KOPT-K1 (cell line): ENCODE measurements around the gene TAOK3.
"Not testable (repeated sequence)": the region's sequence is repeated elsewhere in the genome, so short reads cannot be mapped to it uniquely, and the experiment has no call there.

Experiments used
- H3K27ac ChIP-seq: fragments of 200-600 bp; sonication (generic); 2 replicates; pipeline ENCODE4 v1.5.1; 2016; ENCODE audit warnings: antibody characterized with exemption, mild to moderate bottlenecking, low read depth, low read length; ENCODE audit not compliant: poor library complexity, severe bottlenecking
- H3K36me3 ChIP-seq: fragments of 200-600 bp; sonication (generic); 2 replicates; pipeline ENCODE4 v1.5.1; 2017; ENCODE audit warnings: antibody characterized with exemption, mild to moderate bottlenecking, low read length, moderate library complexity; ENCODE audit not compliant: insufficient read depth
- H3K9me3 ChIP-seq: fragments of 200-600 bp; sonication (generic); 2 replicates; pipeline ENCODE4 v1.5.1; 2017; ENCODE audit warnings: antibody characterized with exemption, low read length, mild to moderate bottlenecking; ENCODE audit not compliant: insufficient read depth, poor library complexity, severe bottlenecking

TAOK3 gene

DNA sequence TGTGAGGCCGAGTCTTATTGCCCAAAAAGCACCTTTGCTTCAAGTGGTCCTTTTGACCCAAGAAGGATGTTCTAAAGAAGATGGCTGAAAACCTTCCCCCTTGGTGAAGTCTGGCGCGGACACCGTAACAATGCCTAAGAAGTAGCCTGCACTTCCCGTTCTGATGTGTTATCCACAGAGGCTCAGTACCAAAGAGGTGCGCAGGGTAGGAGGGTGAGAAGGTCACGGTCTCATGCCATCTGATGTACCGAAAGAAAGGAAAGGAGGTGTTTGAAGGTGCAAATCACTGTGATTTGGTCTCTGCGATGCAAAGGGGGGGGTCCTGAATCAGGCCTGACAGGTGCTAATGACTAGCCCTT lies 226.9 kb downstream of the TAOK3 start:
- Histone ChIP-seq H3K36me3 (peaks cover 98% of the 10 kb centered on the region), H3K27ac (no peak overlapping the region), H3K9me3 (no peaks in the 10 kb centered on the region)

DNA sequence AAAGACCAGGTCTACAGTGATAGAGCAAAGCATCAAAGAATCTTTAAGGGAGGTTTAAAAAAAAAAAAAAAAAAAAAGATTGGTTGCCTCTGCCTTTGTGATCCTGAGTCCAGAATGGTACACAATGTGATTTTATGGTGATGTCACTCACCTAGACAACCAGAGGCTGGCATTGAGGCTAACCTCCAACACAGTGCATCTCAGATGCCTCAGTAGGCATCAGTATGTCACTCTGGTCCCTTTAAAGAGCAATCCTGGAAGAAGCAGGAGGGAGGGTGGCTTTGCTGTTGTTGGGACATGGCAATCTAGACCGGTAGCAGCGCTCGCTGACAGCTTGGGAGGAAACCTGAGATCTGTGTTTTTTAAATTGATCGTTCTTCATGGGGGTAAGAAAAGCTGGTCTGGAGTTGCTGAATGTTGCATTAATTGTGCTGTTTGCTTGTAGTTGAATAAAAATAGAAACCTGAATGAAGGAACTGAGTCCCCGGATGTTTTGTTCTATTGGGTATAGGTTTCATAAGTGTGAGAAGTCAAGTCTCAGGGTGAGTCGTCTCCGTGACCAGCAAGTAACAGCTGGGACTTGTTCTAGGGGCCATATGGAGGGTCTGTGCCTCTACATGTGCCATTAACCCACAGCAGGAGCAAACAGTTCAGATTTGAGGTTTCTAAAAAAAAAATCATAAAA lies 227.5 kb downstream of the TAOK3 start:
- H3K9me3 ChIP-seq = no peaks in the 10 kb centered on the region
- peaks cover 99% of the 10 kb centered on the region for H3K36me3 ChIP-seq
- no peak overlapping the region for H3K27ac ChIP-seq

GRCh38 chr12:118144499-118144898 lies 228.2 kb downstream of the TAOK3 start:
- H3K9me3 ChIP-seq = no peaks in the 10 kb centered on the region
- no peak overlapping the region for H3K27ac ChIP-seq
- H3K36me3 ChIP-seq = peaks cover 99% of the 10 kb centered on the region

DNA sequence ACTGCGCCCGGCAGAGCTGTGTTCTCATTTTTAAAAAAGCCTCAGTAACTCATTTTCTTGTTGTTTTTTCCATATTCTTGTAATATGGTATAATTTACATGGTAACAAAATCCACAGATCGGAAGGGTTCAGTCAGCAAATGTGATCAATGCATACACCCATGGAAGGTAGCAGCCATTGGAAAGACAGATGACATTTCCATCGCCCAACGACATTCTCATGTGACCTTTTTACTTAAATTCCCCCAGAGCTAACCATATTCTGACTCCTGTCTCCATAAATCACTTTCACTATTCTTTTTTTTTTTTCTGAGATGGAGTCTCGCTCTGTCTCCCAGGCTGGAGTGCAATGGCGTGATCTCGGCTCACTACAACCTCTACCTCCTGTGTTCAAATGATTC lies 231.9 kb downstream of the TAOK3 start:
- H3K36me3 ChIP-seq = peaks cover 82% of the 10 kb centered on the region
- H3K27ac ChIP-seq = no peak overlapping the region
- no peaks in the 10 kb centered on the region for H3K9me3 ChIP-seq

- peaks cover 46% of the 10 kb centered on the region for H3K36me3 ChIP-seq
- H3K9me3 ChIP-seq = no peaks in the 10 kb centered on the region
- H3K27ac ChIP-seq = peak overlapping the region; percentile 69
Measured at GRCh38 chr12:118137148-118137678, 235.5 kb downstream of the TAOK3 start.

DNA sequence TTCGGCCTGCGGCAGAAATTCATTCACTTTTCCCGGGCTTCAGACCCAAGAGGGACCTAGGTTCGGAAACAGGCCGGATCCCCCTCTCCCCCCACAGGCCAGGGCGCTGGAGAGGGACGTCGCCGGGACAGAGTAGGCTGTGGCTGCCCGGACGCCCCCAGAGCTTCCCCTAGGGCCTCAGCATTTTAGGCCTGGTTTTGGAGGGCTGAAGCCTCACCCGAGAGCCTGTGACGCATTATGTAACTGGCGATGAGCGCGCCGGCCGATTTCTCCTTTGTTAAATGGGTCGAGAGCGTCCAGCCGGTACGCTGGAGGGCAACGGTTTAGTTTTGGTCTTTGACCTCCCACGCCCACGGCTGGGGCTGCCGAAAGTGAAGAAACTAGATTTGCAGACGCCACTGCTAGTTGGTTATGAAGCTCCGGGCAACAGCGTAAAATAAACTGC lies 236.1 kb downstream of the TAOK3 start:
- H3K27ac ChIP-seq = peak overlapping the region; percentile 69
- peaks cover 40% of the 10 kb centered on the region for H3K36me3 ChIP-seq
- no peaks in the 10 kb centered on the region for H3K9me3 ChIP-seq

DNA sequence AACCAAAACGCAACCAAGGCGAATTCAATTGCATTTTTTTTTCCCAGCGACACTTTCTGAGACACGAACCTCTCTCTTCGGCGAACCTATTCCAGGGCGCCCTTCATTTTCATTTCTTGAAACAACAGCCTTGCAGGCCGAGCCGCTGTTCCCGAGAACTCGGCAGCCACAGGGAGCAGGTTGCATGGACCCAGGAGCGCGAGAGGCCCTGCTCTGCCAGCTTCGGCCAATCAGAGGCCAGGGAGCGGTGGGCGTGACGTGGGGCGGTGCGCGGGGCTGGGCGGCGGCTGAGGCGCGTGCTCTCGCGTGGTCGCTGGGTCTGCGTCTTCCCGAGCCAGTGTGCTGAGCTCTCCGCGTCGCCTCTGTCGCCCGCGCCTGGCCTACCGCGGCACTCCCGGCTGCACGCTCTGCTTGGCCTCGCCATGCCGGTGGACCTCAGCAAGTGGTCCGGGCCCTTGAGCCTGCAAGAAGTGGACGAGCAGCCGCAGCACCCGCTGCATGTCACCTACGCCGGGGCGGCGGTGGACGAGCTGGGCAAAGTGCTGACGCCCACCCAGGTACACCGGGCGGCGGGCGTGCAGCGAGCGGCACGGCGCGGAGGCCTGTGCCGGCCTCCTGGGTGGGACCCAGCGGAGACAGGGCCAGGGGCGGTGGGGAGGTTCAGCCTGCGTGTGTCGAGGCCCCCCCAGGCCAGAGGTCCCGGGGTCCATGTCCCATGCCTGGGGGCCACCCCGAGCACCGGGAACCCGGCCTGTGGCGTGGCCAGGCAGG lies 236.7 kb downstream of the TAOK3 start, which contains the start of gene PEBP1:
Gene PEBP1 (plus strand): TSS at position 337 of the 771 bp plus-strand sequence. CDS start 86 bp downstream, at position 423.
- Histone ChIP-seq H3K27ac (peak within 1 kb of the TSS; percentile 69), H3K36me3 (peaks cover 34% of the 10 kb centered on the region), H3K9me3 (no peaks in the 10 kb centered on the region)

DNA sequence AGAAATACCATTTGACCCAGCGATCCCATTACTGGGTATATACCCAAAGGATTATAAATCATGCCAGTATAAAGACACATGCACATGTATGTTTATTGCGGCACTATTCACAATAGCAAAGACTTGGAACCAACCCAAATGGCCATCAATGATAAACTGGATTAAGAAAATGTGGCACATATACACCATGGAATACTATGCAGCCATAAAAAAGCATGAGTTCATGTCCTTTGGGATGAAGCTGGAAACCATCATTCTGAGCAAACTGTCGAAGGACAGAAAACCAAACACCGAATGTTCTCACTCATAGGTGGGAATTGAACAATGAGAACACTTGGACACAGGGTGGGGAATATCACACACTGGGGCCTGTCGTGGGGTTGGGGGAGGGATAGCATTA lies 243.3 kb downstream of the TAOK3 start:
- H3K9me3 ChIP-seq, H3K27ac ChIP-seq, H3K36me3 ChIP-seq: not testable (repeated sequence)

DNA sequence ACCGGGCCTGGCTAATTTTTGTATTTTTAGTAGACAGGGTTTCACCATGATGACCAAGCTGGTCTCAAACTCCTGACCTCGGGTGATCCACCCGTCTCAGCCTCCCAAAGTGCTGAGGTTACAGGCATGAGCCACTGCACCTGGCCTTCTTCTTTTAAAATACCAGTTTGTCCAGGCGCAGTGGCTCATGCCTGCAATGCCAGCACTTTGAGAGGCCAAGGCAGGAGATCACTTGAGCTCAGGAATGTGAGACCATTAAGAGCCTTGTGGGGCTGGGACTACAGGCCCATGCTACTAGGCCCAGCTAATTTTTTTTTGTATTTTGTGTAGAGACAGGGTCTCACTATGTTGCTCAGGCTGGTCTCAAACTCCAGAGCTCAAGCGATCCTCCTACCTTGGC lies 244.8 kb downstream of the TAOK3 start:
- Histone ChIP-seq H3K9me3 (no peaks in the 10 kb centered on the region), H3K27ac (no peak overlapping the region), H3K36me3 (no peaks in the 10 kb centered on the region)

DNA sequence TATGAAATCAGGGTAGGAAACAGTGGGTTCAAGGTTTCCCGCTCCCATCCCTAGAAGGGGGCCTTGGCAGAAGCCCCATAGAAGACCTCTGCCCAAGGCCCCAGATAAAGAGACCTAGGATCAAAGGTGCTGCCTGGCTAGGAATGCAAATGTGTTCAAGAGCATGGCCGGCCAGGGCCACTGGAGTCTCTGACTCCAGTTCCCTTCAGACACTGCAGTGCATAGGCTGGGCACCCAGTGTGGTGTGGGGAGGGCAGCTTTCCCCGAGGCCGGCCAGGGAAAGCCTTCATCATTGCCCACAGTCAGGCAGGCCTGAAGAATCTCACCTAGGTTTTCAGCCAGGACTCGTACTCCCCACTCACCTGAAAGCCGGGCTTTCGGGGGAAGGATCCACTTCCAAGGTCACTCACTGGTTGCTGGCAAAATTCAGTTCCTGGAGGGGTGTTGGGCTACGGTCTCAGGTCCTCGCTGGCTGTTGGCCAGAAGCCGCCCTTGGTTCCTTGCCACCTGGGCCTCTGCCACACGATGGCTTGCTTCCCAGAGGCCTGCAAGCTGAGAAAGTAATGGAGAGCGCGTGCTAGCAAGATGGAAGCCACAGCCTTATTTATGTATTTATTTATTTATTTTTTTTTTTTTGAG lies 246.5 kb downstream of the TAOK3 start:
- no peaks in the 10 kb centered on the region for H3K36me3 ChIP-seq
- H3K9me3 ChIP-seq = no peaks in the 10 kb centered on the region
- no peak overlapping the region for H3K27ac ChIP-seq

GRCh38 chr12:118125743-118126118 lies 247.0 kb downstream of the TAOK3 start:
- H3K9me3 ChIP-seq = no peaks in the 10 kb centered on the region
- no peaks in the 10 kb centered on the region for H3K36me3 ChIP-seq
- no peak overlapping the region for H3K27ac ChIP-seq

- H3K9me3 ChIP-seq = no peaks in the 10 kb centered on the region
- no peak overlapping the region for H3K27ac ChIP-seq
- no peaks in the 10 kb centered on the region for H3K36me3 ChIP-seq
Measured at GRCh38 chr12:118124333-118124874, 248.3 kb downstream of the TAOK3 start.

DNA sequence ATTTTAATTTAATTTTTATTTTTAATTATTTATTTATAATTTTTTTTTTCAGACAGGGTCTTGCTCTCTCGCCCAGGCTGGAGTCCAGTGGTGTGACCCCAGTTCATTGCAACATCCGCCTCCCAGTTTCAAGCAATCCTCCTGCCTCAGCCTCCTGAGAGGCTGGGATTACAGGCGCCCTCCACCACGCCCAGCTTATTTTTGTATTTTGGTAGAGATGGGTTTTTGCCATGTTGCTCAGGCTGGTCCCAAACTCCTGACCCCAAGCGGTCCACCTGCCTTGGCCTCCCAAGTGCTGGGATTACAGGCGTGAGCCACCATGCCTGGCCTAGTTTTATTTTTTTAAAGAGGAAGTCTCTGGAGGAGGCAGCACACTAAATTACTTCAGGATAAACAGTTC lies 250.4 kb downstream of the TAOK3 start:
- Histone ChIP-seq H3K27ac (no peak overlapping the region), H3K36me3 (no peaks in the 10 kb centered on the region), H3K9me3 (no peaks in the 10 kb centered on the region)

DNA sequence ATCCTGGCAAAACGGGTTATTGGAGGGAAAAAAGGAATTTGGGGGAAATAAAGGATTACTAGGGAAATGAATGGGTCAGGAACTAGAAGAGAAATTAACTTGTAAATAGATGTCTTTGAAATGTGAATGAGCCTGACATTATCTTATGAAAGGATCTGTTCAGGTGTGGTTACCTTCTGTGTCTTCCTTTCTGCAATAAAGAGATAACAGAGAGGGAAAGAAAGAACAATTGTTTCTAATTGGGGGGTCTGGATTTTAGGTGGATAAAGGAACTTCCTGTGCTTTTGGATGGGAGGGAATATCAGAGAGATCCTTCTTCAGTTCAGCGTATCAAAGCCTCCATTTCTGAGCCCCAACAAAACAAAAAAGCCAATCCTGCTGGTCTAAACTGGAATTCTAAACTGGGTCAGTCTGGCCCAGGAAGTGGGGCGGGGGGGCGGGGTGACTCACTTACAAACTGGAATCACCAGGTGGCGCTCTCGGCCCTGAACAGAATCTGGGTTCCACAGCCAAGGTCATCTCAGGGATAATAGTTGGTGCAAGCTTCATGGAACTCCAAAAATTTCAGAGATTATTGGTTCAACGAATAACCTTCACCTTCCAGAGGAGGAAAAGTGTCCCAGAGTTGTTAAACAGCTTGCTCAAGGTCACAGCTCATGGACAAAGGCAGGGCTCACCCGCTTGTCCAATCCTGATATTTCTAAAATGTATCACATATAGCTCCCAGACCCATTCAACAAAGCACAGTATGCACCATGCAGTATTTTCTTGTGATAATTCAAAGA lies 251.9 kb downstream of the TAOK3 start:
- no peak overlapping the region for H3K27ac ChIP-seq

More for the DNA sequence above, 251.9 kb downstream of the TAOK3 start:
- H3K9me3 ChIP-seq = no peaks in the 10 kb centered on the region
- H3K36me3 ChIP-seq = no peaks in the 10 kb centered on the region
